ENCODE data around the gene MAP2K5.

- TF ChIP-seq POLR2A (IDR thresholded peaks at IDR 0.05): no peak
- TF ChIP-seq CTCF (IDR thresholded peaks at IDR 0.05): no peak
These were observed 228.8 kb downstream of the MAP2K5 start for GRCh38 chr15:67771189-67771800.
